ENCODE measurements around the gene ADORA1. TPM values are rescaled to one million over a fixed set of nuclear protein-coding genes. Genes with fewer than 3 reads are reported as not detected.

The ADORA1 gene
- polyA plus RNA-seq, 1 of the 3 experiments (the other 2 are of a cell fraction): 4.8 TPM

DNA sequence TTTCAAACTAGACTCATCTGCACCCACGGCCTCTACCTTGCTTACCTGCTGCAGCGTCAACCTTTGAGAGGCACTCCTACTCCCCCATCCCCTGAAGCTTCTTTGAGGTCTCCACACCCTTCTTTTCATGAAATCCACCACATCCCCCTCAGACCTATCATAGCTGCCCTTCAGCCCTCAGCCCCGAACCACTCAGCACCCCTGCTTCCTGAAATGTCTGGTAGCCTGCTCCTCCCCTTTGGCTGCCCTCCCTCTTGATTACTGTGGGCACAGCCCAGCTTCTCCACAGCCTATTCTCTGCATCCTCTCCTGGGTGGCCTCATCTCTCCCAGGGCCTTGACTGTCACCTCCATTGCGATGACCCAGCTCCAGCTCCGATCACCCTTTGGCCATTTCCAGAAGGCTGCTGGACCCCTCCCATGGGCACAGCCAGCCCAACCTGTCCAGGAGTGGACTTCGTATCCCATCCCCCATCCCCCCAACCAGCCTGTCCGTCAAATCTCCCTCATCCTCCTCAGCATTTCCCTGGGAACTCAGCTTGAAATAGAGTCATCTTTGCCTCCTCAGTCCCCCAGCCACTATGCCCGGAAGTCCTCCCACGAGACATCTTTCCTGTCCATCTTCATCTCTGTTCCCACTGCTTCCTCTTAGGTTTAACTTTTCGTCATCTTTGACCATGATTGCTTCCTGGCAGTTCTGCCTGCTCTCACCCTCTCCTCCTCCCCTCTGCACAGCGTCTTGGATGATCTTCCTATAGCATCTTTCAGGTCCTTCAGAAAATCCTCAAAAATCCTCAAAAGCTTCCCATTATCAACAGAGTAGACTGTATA lies 6.1 kb upstream of the ADORA1 start (continued):
- TF ChIP-seq GABPA (IDR thresholded peaks at IDR 0.05; ENCODE audit: low read depth) (no peak), YY1 (IDR thresholded peaks at IDR 0.05; ENCODE audit: low read depth) (no peak), RAD21 (IDR thresholded peaks at IDR 0.05; ENCODE audit: low read length) (no peak), USF1 (IDR thresholded peaks at IDR 0.05; ENCODE audit: borderline replicate concordance, low read depth) (no peak)

GRCh38 chr1:203122159-203122558 lies 5.4 kb upstream of the ADORA1 start:
- Histone ChIP-seq H3K9me2 (no peaks in the 10 kb centered on the region), H3K79me2 (ENCODE audit: insufficient read depth) (no peaks in the 10 kb centered on the region), H3K4me1 (ENCODE audit: control insufficient read depth in 1 of 2, insufficient read depth in 2 of 2, low read depth in 1 of 2, low read length in 1 of 2) (peaks cover 14 to 21% of the 10 kb centered on the region in 2 experiments), H3K9me3 (no peaks in the 10 kb centered on the region), H3K9ac (no peak overlapping the region), H3F3A (replicated peaks; ENCODE audit: insufficient read depth) (peaks cover 4% of the 10 kb centered on the region), H3K27ac (ENCODE audit: low read depth in 2 of 2, low read length in 1 of 2) (no peak overlapping the region), H3K36me3 (replicated peaks in 1 of 2; ENCODE audit: control insufficient read depth in 1 of 2, insufficient read depth in 2 of 2, low read length in 1 of 2) (no peaks in the 10 kb centered on the region), H3K4me3 (ENCODE audit: low read depth in 2 of 2, low read length in 1 of 2) (no peak overlapping the region), H4K20me1 (ENCODE audit: insufficient read depth) (no peaks in the 10 kb centered on the region), H3K4me2 (no peak overlapping the region), H2AFZ (ENCODE audit: low read depth) (no peak overlapping the region), H3K27me3 (ENCODE audit: insufficient read depth) (peaks cover 4% of the 10 kb centered on the region; the same call in 1 of the 2 replicates)
- DNase-seq: no peak
- ChIA-PET CTCF (interaction anchor here (2.0 to 26.1 kb wide), 5 partner anchors 50 to 147 kb away, joined by 12 to 602 read pairs (median 80); no protein-coding TSS in a partner anchor), POLR2A (no interaction called here)
- WGBS (ENCODE audit: low lambda C conversion rate): 88% methylated on average over 1 of the region's 2 CpGs
- no peak for TF ChIP-seq CHD2 (IDR thresholded peaks at IDR 0.05; ENCODE audit: low read length, partially characterized antibody)
- TF ChIP-seq JUND (IDR thresholded peaks at IDR 0.05): no peak
- no peak for TF ChIP-seq USF1 (IDR thresholded peaks at IDR 0.05; ENCODE audit: borderline replicate concordance, low read depth)
- TF ChIP-seq GATA2 (CRISPR knock-in tag; IDR thresholded peaks at IDR 0.05): no peak
- TF ChIP-seq, protein P1, sequence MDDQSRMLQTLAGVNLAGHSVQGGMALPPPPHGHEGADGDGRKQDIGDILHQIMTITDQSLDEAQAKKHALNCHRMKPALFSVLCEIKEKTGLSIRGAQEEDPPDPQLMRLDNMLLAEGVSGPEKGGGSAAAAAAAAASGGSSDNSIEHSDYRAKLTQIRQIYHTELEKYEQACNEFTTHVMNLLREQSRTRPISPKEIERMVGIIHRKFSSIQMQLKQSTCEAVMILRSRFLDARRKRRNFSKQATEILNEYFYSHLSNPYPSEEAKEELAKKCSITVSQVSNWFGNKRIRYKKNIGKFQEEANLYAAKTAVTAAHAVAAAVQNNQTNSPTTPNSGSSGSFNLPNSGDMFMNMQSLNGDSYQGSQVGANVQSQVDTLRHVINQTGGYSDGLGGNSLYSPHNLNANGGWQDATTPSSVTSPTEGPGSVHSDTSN (IDR thresholded peaks at IDR 0.05): no peak
- TF ChIP-seq RFX5 (IDR thresholded peaks at IDR 0.05; ENCODE audit: low read length): no peak
- no peak for TF ChIP-seq ZBTB33 (IDR thresholded peaks at IDR 0.05; ENCODE audit: borderline replicate concordance, low read depth)
- no peak for TF ChIP-seq ELF1 (IDR thresholded peaks at IDR 0.05)
- TF ChIP-seq POLR2AphosphoS5 (IDR thresholded peaks at IDR 0.05; ENCODE audit: low read depth, low read length): no peak
- TF ChIP-seq MXI1 (IDR thresholded peaks at IDR 0.05; ENCODE audit: low read depth, low read length): no peak
- TF ChIP-seq SIN3A (IDR thresholded peaks at IDR 0.05; ENCODE audit: borderline replicate concordance, low read depth, low read length): no peak
- TF ChIP-seq TEAD4 (IDR thresholded peaks at IDR 0.05; ENCODE audit: borderline replicate concordance, insufficient read depth): no peak
- no peak for TF ChIP-seq NFIC (IDR thresholded peaks at IDR 0.05; ENCODE audit: borderline replicate concordance)
- TF ChIP-seq EP300 (IDR thresholded peaks at IDR 0.05; ENCODE audit: borderline replicate concordance in 1 of 2, low read depth in 1 of 2, low read length in 1 of 2): no peak
- no peak for TF ChIP-seq NRF1 (IDR thresholded peaks at IDR 0.05; ENCODE audit: low read depth, low read length)
- no peak for TF ChIP-seq TCF12 (IDR thresholded peaks at IDR 0.05)
- TF ChIP-seq TAF1 (IDR thresholded peaks at IDR 0.05; ENCODE audit: borderline replicate concordance, low read depth, low read length): no peak
- TF ChIP-seq RAD21 (IDR thresholded peaks at IDR 0.05; ENCODE audit: low read length): no peak
- TF ChIP-seq, protein P2, sequence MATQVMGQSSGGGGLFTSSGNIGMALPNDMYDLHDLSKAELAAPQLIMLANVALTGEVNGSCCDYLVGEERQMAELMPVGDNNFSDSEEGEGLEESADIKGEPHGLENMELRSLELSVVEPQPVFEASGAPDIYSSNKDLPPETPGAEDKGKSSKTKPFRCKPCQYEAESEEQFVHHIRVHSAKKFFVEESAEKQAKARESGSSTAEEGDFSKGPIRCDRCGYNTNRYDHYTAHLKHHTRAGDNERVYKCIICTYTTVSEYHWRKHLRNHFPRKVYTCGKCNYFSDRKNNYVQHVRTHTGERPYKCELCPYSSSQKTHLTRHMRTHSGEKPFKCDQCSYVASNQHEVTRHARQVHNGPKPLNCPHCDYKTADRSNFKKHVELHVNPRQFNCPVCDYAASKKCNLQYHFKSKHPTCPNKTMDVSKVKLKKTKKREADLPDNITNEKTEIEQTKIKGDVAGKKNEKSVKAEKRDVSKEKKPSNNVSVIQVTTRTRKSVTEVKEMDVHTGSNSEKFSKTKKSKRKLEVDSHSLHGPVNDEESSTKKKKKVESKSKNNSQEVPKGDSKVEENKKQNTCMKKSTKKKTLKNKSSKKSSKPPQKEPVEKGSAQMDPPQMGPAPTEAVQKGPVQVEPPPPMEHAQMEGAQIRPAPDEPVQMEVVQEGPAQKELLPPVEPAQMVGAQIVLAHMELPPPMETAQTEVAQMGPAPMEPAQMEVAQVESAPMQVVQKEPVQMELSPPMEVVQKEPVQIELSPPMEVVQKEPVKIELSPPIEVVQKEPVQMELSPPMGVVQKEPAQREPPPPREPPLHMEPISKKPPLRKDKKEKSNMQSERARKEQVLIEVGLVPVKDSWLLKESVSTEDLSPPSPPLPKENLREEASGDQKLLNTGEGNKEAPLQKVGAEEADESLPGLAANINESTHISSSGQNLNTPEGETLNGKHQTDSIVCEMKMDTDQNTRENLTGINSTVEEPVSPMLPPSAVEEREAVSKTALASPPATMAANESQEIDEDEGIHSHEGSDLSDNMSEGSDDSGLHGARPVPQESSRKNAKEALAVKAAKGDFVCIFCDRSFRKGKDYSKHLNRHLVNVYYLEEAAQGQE (IDR thresholded peaks at IDR 0.05; ENCODE audit: low read depth, low read length): no peak

Measured in SK-N-SH (cell line).